Kidney capillary endothelial cell (primary cell): ENCODE data around the gene HPGD.

Source experiments
- DNase-seq: peaks from one replicate; pipeline ENCODE4 v3.0.0-alpha.2; 2018; ENCODE audit warnings: low spot score

The HPGD gene

DNA sequence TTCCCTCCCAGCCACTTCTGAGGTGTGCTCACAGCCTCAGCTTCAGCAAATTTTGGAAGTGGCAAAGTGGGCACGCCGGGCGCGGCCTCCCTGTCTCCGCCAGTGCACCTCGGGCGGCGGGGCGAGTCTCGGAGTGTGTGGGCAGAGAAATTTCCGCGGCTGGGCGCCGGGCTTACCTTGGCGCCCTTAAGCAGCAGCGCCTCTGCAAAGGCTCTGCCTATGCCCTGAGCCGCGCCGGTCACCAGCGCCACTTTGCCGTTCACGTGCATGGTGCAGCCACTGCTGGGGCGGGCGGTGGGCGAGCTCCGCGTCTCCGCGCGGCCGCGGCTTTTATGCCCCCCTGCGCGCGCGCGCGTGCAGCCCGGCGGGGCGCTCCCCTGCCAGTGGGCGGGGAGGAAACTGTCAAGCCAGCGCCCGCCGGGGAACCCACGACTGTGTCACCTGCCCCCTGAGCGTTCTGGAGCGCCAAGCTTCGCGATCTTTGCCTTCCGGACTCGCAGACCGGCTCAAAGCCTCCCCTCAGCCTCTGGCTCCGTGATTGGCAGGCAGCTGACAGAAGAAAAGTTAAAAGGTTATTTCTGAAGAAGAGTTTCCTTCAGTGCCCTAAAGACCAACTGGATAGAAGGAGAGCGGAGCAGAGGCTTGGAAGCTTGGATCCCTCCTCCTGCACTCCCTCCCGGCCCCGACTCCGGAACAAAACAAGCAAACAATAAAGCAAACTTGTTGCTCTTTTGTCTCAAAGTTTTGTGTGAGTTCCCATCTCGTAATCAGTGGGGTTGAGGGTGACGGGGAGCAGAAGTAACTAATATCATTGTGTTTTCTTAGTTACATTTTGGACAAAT, at the start of gene HPGD:
Gene HPGD (minus strand): TSS at position 306 of the 842 bp plus-strand sequence. CDS start 37 bp downstream, at position 269.
- DNase-seq: peak; percentile 4

DNA sequence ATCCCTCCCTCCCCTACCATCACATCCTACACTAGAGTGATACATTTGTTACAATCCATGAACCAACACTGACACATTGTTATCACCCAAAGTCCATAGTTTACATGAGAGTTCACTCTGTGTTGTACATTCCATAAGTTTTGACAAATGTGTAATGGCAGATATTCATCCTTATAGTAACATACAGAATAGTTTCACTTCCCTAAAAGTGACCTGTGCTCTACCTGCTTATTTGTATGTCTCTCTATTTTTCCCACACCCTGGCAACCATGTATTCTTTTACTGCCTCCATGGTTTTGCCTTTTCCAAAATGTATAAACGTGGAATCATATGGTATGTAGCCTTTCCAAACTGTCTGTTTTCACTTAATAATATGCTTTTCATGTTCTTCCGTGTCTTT, 42.2 kb upstream of the HPGD start:
- DNase-seq: no peak

DNA sequence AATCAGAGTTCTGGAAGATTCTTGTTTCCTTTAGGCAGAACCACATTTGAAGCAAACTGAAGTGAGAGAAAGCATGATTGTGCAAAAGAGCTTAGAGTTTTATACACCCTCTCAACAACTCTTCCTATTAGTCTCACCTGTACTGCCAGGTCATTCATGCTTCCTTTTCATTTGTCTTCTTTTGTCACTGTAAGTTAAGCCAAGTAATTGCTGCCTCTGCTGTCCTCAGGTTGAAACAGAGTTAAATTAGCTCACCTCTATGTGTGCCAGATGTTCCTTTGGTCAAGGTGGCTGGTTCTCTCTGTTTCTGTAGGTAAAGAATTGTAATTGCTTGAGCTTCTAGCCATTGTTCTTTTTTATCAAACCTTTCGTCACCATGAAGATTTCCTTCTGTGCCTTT, 41.1 kb upstream of the HPGD start:
- DNase-seq: no peak

DNA sequence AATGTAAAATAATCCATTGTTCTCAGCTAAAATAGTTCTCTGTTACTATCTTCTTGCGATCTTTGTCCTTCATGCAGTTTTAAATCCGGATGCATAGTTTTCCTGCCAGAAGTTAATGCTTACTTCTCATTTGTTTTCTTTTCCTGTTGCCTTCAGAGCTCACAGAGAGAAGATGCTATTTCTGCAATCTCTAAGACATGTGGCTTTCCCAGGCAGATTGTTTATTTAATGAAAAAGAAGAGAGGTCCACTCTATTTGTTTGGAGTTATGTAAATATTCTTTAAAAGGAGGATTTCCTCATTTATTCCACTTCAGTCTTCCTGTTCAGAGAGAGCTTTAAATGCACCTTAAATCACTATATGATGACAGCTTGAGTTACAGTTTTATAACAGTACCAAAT, 39.3 kb upstream of the HPGD start:
- DNase-seq: no peak

DNA sequence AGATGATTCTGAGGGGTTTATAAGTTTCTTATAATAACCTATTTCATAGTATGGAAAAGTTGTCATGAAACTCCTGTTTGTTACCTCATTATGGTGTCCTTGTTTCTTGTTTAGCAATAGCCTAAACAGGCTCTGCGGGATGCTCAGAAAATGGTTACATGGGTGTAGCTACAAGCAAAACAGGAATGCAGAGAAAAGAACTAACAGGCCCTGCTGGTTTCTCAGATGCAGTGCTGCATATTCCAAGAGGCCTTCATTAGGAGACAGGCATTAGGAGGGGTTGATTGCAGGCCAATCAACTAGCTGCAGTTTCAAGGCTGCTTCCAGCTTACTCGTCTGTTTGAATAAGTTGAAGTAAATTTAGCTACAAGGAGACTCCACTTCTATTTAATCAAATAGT, 37.6 kb upstream of the HPGD start:
- DNase-seq: no peak

DNA sequence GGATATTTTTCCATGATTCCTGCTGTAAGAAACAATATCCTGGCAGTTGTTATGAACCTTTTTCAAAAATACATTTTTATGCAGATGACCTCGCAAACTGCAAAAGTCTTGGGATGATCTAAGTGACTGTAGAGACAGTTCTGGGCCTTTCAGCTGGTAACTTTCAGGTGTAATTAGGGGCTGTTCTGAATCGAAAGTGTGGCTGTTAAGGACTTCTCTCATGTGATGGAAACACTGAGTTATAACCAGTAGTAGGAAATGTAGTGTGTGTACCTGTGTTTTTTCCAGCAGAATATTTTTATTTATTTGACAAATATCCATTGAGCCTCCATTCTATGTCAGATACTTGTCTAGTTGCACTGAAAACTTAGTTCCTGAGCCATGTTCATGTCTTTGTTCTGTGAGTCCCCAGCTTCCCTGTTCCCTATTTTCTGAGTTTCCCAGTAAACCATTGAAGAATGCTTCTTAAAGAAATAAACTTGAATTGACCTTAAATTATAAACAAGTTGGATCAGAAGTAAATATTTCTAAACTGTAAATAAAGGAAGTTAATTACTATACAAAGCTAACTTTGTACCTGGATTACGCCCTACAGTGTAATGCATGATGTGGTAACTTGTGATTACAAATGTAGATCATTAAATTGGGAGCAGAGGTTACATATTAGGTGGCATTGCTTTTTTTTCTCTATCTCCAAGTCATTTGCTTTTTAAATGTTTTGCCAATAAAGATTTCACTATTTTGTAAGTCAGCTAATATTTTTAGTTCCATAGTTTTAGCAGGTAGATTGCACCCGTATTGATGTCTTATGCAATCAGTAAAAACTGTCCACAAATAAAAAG, 33.7 kb upstream of the HPGD start:
- DNase-seq: no peak

DNA sequence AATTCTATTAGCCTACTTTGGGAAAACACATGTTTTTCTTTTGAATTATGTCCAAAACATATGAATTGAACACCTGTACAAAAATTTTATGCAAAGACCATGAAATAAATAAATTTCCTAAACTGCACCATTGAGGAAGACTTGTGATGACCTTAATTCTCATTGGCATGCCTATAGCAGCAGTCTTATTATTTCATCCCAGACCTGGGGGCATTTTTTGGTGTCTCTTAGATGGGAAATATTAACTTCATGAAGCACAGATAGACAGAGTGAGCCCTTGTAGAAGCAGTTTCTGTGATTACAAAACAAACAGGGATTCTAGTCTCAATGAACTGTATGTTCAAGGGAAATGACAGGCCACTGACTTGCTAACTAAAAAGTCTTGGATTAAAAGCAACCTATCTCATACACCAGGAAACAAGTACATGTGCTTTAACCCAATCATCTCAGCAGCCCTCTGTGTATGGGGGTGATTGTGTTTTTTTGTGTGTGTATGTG, 32.0 kb upstream of the HPGD start:
- no peak for DNase-seq

DNA sequence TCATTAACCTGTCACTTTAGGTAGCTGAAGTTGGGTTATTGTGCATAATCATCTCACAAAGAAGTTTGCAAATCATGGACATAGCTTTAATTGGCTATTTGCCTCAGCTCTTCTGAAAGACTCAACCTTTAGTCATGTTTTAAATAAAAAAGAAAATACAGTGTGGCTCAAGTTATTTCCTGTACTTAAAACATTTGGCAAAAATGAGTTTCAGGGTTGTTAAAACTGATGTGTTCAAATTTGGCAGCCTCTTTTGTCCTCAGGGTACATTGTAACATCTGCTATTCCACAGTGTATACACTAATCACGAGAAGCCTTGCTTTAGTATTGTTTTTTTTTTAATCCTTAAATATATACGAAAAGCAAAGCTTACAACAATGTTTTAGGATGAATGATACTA, 31.5 kb upstream of the HPGD start:
- no peak for DNase-seq

DNA sequence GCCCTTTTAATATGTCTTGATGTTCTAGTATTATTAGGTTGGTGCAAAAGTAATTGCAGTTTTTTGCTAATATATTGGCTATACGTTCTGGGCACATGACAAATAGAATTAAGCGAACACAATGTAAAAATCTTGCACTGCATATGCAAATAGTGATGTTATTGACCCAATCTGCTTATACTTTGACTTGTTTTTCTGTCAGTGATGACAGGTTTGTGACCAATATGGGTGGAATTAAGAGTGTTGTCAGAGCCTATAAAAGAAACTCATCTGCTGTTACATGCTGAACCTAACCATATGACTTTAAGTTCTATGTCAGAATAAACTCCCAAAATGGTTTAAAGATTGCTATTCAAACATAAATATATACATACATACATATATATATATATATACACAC, 30.7 kb upstream of the HPGD start:
- DNase-seq: no peak

DNA sequence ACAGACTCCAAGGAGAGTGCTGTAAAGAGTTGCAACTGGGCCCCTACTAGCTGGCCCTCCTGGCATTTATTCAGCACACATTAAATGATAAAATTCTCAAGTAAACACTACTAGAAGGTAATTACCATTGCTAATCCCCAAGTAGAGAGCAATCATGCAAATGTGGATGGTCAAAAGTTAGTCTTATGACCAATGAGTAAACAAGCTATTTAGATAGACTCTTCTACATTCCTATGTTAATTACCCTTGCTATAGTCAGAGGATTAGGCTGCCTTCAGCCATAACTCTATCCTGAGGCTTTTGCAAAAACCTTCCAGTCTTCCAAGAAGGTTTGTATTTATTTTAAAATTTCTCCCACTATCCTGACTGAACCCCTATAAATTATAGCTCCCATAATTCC, 28.3 kb upstream of the HPGD start:
- no peak for DNase-seq

DNA sequence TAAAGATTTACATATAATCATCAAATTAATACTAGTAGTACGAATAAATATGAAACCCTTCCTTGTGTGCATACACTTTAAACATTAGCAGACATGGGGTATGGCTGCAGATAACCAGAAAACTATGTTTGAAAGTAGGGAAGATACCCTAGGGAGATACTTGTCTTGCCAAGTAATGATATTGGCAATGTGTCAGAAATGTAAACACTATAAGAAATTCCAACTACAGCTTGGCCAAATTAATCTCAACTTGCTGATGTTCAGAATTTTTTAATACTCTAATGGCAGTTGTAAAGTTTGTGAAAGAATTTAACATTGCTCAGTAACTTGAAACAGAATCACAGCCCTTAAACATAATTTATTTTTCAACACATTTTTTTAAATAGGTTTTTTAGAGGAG, 27.4 kb upstream of the HPGD start:
- DNase-seq: no peak

DNA sequence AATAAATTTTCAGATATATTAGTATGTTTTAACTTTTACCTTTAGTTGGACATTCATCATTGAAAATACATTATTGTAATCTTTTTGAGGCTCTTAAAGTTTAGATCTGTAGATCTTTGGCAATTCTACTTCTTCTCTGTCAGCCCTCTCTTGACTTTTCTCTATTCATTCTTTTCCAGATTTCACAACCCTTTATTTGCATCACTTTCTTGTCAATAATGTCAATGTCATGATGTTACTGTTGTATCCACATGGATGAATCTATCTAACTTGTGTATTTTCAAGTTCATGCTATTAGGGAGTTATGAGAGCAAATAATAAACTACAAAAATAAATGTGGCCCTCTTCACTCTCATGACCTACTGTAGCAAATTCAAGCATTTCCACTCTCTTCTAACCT, 23.0 kb upstream of the HPGD start:
- DNase-seq: no peak

DNA sequence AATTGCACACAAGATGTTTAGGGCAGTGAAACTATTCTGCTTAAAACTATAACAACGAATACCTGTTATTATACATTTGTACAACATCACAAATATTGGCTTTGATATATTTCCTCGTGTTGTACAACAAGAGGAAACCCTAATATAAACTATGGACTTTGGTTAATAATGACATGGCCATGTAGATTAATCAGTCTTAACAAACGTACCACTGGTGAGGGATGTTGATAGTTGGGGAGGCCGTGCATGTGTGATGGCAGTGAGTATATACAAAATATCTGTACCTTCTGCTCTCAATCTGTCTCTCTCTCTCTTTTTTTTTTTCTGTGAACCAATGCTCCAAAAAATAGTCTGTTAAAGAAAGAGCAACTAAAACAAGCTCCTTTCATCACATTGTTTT, 22.2 kb upstream of the HPGD start:
- DNase-seq: no peak

DNA sequence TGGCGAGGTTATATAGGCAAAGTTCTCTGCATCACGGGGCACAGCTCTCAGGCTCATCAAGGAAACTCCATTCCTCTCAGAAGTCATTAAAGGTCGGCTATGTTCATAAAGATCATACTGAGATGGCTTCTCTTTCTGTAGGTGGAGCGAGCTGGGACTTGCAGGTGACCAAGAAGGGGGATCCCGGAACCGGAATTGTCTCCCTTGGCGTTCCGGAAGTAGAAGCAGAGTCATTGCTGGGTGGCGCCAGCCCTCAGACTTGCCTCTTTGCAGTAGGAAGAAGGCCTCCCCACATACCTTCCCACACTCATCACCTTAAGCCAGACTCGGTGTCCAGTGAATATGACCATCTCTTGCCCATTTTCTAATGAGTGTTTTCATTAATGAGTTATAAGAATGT, 17.9 kb upstream of the HPGD start:
- no peak for DNase-seq

DNA sequence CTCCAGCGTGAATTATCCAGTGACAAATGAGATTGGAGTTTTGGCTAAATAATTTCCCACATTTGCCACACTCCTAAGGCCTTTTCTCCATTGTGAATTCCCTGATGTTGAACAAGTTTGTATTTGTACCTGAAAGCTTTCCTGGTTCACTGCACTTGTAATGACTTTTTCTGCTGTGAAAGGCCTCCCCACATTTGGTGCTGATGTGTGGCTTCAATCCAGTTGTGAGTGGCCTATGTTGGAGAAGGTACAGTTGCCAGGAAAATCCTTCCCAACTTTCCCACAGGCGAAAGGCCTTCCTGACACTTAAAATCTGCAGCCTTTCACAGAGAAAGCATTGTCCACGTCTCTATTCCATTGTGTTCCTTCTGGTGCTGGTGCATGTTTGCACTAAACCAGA, 17.3 kb upstream of the HPGD start:
- no peak for DNase-seq

DNA sequence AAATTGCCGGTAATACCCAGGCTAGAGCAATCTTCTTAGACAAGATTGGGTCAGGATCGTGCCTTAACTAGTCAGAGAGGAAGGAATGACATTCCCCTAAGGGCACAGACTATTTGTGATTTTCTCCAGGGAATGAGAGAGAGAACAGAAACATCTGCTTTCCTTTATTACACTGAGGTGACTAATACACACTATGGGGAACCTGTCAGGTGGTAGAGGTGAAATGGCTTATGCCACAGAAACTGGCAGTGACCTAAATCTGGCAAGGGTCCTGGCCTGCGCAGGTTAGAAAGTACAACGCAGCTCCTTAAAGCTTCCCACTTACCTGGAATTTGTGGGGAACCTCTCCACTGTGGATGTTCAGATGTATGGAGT, 16.6 kb upstream of the HPGD start:
- no peak for DNase-seq

DNA sequence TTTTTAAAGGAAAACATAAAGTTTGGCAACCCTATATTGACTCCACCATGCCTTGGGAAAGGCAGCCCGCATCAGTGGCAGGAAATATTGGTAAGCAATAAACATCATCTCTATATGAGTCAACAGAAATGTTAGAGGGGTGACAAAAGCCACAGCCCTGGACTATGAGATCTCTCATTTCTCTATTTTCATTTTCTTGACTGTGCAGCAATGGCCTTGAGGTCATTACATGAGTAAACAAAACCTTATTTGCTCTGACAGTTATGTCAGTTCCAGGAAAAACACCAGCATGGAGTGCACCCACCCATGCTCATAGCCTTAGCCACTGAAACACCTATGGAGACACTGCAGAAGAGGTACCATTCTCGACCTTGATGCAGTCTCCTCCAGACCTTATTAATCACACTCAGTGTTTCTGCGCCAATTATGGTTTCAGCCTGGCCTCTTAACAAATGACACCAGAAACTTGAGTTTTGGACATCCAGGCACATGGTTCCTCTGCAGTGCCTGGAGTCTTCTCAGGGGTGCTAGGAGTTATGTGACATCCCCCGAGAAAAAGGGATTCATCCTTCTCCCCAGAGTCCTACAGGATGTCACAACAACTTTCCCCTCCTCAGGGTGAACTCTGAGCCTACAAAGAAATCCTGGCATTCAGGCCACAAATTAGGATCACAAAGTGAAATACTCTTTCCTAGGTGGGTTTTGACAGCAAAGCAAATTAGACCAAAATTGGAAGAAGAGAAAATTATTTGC, 16.0 kb upstream of the HPGD start:
- no peak for DNase-seq

DNA sequence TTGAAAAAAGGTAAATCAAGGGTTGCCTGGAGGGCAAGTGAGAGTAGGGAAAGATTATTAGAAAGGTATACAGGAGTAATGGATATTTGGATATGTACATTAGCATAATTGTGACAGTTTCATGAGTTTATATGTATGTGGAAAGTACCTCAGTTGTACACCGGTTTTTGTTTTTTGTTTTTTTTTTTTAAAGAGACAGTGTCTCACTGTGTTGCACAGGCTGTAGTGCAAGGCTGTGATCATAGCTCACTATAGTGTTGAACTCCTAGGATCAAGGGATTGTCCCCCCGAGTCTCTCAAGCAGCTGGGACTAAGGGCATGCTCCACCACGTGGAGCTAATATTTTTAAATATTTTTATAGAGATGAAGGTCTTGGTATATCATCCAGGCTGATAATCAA, 15.3 kb upstream of the HPGD start:
- DNase-seq: no peak

DNA sequence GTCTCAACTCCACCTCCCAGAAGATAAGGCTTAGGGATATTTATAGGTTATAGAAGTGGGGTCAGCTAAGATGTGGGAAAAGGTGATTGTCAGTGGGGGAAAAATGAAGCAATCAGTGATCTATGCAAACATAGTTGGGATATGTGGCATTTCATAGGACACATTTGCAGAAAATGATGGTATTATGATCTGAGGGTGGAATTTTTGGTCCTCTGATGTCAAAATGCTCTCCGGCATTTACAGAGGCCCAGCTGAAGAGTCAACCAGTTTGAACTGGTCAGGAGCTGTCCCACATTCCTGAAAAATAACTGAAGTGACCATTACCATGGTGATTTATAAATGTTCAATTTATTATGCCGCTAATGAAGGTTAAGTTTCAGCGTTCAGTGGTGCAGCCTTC, 12.2 kb upstream of the HPGD start:
- no peak for DNase-seq

DNA sequence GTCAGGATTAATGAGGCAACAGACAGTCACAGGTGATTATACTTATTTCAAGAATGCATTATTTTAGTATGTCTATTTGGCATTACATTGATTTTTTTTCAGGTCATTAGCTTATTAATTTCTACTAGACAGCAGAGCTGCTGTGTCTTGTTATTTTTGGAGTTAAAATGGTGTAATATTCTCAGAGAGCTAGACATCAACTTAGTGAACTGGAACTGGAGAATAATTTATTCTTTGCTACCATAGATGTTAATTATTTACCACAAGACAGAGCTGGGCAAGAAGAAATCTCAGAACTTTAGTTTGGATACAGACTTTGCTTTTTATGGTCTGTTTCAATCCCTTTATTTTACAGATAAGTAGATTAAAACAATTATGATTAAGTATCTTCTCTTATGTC, 10.2 kb upstream of the HPGD start:
- no peak for DNase-seq

DNA sequence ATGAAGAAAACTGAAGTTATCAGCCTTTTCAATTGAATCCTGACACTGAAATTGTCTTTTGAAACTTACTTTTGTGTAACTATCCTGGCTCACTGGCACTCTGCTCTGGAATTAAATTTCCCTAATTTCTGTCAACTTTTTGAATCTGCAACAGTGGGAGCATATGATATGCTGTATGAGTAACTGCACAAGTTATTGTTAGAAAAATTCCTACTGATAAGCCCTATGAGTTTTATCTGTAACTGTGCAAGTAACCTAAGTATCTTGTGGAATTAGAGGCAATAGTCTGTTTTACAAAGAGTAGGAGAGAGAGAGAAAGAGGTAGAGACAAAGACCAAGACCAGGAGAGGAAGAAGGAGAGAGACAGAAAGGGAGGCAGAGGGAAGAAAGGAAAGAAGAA, 9.2 kb upstream of the HPGD start:
- no peak for DNase-seq

DNA sequence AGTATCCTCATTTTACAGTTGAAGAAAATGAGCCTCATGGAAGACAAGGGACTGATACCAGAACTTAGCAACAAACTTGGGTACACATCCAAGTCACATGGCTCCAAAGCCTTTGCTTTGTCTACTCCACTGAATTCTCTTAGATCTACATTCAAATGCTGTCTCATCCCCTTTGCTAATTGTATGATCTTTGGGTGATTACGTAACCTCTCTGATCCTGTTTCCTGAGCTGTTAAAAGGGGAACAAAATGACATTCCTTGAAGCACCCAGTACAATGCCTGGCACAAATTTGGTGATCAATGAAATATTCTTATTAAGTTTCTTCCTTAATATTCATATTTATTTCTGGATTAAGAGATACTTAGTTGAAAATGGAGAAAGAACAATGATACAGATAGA, 5.9 kb upstream of the HPGD start:
- no peak for DNase-seq

DNA sequence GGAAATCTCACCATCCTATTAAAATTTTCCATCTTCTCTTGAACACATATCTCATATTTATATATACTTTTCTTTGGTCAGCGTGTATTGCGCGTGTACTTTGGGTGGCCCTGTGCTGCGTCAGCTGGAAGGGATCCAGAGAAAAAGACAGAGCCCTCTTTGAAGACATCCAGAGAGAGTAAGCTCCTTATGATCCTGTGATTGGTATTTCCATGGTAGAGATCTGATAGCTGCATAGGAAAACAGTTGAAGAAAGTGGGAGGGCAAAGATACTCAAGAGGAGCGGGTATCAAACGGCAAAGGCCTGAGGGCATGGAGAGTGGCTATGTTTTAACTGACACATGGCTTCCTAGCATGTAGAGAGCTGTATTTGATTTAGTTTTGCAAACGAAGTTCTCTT, 4.4 kb upstream of the HPGD start:
- DNase-seq: no peak
